Right hindlimb (tissue), 1 donor: ENCODE results near the gene ATAD3B.
"Not testable (repeated sequence)": the region's sequence is repeated elsewhere in the genome, so short reads cannot be mapped to it uniquely, and the experiment has no call there.

ENCODE experiments used
- DNase-seq: peaks from one replicate; pipeline ENCODE4 v3.0.0-alpha.2; 2018

Gene ATAD3B

DNA sequence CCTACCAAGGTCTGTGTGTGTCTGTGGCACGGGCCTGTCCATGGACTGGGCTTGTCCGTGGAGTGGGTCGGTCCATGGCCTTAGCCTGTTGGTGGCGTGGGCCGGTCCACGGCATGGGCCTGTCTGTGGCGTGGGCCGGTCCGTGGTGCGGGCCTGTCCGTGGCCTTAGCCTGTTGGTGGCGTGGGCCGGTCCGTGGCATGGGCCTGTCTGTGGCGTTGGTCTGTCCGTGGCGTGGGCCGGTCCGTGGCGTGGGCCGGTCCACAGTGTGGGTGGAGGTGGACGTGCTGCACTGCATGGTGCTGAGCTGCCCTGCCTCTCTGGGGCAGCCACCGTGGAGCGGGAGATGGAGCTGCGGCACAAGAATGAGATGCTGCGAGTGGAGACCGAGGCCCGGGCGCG, 10.2 kb downstream of the ATAD3B start:
- not testable (repeated sequence) for DNase-seq

- DNase-seq, result no peak
Measured at GRCh38 chr1:1482856-1483255, 11.3 kb downstream of the ATAD3B start.

GRCh38 chr1:1483714-1484113, 12.1 kb downstream of the ATAD3B start:
- DNase-seq, result no peak

GRCh38 chr1:1484976-1485750, 13.6 kb downstream of the ATAD3B start:
- DNase-seq, result not testable (repeated sequence)

- DNase-seq, result not testable (repeated sequence)
Measured at GRCh38 chr1:1485755-1486317, 14.3 kb downstream of the ATAD3B start.

DNA sequence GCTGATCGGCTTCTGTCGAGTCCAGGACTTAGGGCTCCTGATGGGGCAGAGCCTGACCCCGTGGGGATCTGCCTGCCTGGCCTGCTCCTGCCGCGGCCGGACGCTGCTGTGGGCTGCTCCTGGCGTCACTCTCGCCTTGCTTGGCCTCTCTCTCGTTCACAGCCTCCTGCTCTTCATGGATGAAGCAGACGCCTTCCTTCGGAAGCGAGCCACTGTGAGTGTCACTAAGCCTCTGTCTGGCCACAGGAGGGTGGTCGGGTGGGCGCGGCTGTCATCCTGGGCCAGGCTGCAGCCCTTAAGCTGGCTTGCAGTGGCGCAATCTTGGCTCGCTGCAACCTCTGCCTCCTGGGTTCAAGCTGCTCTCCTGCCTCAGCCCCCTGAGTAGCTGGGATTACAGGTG, 16.1 kb downstream of the ATAD3B start:
- DNase-seq, result no peak

DNA sequence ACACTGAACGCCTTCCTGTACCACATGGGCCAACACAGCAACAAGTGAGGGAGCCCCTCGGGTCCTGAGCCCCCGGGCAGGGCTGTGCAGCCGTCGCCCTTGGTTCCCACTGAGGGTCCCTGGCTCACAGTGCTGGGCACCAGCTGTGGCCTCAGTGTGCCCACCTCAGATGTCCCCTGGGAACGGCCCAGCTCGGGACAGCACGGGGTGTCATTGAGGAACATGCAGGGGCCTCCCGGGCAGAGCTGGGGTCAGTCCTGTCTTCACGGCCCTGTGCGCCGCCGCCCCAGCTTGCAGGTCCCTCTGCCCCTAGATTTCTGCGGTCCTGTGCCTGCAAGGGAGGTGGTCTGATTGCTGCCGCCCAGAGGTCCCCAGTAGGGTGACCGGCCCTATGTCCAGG, 17.7 kb downstream of the ATAD3B start:
- no peak for DNase-seq

GRCh38 chr1:1489861-1490260, 18.3 kb downstream of the ATAD3B start:
- no peak for DNase-seq

DNA sequence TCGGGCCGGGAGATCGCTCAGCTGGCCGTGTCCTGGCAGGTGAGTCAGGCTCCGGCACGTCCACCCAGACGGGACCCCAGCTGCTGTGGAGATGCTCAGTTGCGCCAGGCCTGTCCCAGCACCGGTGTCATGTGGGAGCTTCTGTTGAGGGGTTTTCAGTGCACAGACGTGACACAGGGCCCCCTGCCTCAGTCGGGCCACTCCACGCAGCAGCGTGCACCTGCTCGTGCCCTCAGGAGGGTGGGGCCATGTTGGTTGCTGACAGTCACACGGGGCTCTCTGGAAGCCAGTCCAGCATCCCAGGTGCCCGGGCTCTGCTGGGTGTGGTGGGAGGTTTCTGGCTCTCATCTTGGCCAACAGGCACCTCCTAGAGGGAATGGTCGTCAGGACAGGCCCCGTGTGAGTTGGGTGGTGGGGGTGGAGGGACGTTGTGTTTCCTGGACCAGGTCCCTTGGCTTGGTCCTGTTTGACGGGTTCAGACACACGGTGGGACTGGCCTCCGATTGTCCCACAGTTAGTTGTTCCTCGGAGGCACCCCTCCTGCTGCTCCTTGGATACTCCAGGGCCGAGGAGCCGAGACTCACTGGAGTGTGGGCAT, 19.2 kb downstream of the ATAD3B start:
- no peak for DNase-seq

DNA sequence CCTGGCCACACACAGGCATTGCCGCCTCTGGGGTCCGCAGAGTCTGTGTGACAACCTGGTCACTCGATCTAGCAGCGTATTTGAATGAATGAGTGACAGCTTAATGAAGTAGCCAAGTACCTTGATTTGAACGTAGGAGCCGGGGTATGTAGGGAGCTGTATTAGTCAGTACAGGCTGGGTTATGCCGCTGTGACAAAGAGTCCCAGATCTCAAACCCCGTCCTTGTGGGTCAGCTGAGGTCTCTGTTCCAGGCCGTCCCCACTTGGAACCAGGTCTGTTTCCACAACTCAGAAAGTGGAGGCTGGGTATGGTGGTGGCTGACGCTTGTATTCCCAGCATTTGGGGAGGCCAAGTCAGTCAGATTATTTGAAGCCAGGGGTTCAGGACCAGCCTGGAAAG, 20.0 kb downstream of the ATAD3B start:
- no peak for DNase-seq

DNA sequence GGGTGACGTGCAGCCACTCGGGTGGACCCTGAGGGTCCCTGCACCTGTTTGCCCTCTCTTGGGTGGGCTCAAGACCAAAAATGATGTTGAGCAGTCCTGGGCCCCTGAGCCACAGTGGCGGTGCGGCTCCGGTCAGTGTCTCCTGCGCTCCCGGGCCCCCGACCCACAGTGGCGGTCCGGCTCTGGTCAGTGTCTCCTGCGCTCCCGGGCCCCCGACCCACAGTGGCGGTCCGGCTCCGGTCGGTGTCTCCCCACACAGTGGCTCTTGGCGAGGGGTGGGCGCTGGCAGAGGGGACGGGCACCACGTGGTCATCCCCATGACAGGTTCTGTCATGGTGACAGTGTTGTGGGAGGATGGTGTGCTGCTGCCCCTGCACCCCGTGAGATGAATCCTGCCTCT, 22.7 kb downstream of the ATAD3B start:
- DNase-seq, result not testable (repeated sequence)

GRCh38 chr1:1495461-1495975, 24.0 kb downstream of the ATAD3B start:
- not testable (repeated sequence) for DNase-seq

GRCh38 chr1:1504777-1505365, 33.3 kb downstream of the ATAD3B start:
- DNase-seq, result peak; percentile 60

DNA sequence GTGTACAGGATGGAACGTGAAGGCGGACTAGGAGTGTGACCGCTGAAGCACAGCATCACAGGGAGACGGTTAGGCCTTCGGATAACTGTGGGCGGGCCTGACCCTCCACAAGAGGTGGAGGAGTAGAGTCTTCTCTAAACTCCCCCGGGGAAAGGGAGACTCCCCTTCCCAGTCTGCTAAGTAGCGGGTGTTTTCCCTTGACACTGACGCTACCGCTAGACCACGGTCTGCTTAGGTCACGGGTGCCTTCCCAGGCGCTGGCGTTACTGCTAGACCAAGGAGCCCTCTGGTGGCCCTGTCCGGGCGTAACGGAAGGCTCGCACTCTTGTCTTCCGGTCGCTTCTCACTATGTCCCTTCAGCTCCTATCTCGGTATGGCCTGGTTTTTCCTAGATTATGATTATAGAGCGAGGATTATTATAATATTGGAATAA, 33.8 kb downstream of the ATAD3B start:
- not testable (repeated sequence) for DNase-seq

DNA sequence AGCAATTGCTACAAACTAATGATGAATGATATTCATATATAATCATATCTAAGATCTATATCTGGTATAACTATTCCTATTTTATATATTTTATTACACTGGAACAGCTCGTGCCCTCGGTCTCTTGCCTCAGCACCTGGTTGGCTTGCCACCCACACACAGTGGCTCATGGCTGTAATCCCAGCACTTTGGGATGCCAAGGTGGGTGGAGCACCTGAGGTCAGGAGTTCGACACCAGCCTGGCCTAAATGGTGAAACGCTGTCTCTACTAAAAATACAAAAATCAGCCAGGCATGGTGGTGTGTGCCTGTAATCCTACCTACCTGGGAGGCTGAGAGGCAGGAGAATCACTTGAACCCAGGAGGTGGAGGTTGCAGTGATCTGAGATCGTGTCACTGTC, 34.2 kb downstream of the ATAD3B start:
- DNase-seq, result not testable (repeated sequence)

- no peak for DNase-seq
Measured at GRCh38 chr1:1507305-1507704, 35.7 kb downstream of the ATAD3B start.

GRCh38 chr1:1508775-1509464, 37.4 kb downstream of the ATAD3B start:
- DNase-seq, result not testable (repeated sequence)

- DNase-seq, result not testable (repeated sequence)
Measured at GRCh38 chr1:1509465-1509850, 37.9 kb downstream of the ATAD3B start.

- no peak for DNase-seq
Measured at GRCh38 chr1:1510912-1511532, 39.5 kb downstream of the ATAD3B start.

GRCh38 chr1:1511533-1512285, 40.1 kb downstream of the ATAD3B start, which contains the start of gene ATAD3A:
Gene ATAD3A, plus strand, starts transcription at chr1:1512162. Its CDS starts 107 bp downstream, at chr1:1512269.
- DNase-seq, result peak; percentile 98

GRCh38 chr1:1512425-1512824, 40.9 kb downstream of the ATAD3B start:
- not testable (repeated sequence) for DNase-seq
